Lower leg skin (tissue), 4 donors: Measurements from ENCODE around the gene ADGRL3. TPM values are rescaled to one million over a fixed set of nuclear protein-coding genes. Genes with fewer than 3 reads are reported as not detected.
A peak's percentile ranks its signal among the peaks of the same experiment; 100 is the strongest.

Experiments used
- DNase-seq, 2 donors: peaks; one replicate each; pipeline ENCODE4 v3.0.0-alpha.2; 2019; ENCODE audit warnings: low spot score in 2 of 2
- H3K4me3 ChIP-seq: fragments of 200-600 bp; sonication (generic); 2 replicates; pipeline ENCODE4 v1.5.1; 2017; ENCODE audit warnings: mild to moderate bottlenecking, low read depth; ENCODE audit not compliant: poor library complexity, severe bottlenecking
- POLR2A ChIP-seq, 2 donors: fragments of 450-650 bp; IDR thresholded peaks; one replicate each; pipeline ENCODE4 v1.6.1; 2016 to 2017; ENCODE audit warnings: antibody characterized with exemption in 2 of 2, mild to moderate bottlenecking in 1 of 2, moderate library complexity in 1 of 2
- WGBS, 2 donors: methylation state at CpG; one replicate each; pipeline ENCODE4 v1.1.5; 2018; 5-methylcytosine and 5-hydroxymethylcytosine counted together
- intact Hi-C: fragments of 100-400 bp; cut with DNase I; formaldehyde crosslinking; loops from one replicate; pipeline ENCODE4 v1.15.0; 2023; ENCODE audit warnings: low total_unique reads
- total RNA-seq, 4 donors: library from RNA; depleted of rRNA; stranded (reverse); fragments of >200 nt; gene quantifications; one replicate each; pipeline ENCODE4 v1.1.0, GENCODE V29; 2016
- TF ChIP-seq, protein P1 (sequence below), 3 donors: fragments of 450-650 bp; IDR thresholded peaks; one replicate each; pipeline ENCODE4 v1.5.1; 2016; ENCODE audit warnings: antibody characterized with exemption in 3 of 3, mild to moderate bottlenecking in 3 of 3, moderate library complexity in 2 of 3

The ADGRL3 gene
- 10 to 100 TPM in 2 of 4 donors, 1 to 10 TPM in 2; 1.8 to 21.2 (median 8.2) TPM for total RNA-seq

DNA sequence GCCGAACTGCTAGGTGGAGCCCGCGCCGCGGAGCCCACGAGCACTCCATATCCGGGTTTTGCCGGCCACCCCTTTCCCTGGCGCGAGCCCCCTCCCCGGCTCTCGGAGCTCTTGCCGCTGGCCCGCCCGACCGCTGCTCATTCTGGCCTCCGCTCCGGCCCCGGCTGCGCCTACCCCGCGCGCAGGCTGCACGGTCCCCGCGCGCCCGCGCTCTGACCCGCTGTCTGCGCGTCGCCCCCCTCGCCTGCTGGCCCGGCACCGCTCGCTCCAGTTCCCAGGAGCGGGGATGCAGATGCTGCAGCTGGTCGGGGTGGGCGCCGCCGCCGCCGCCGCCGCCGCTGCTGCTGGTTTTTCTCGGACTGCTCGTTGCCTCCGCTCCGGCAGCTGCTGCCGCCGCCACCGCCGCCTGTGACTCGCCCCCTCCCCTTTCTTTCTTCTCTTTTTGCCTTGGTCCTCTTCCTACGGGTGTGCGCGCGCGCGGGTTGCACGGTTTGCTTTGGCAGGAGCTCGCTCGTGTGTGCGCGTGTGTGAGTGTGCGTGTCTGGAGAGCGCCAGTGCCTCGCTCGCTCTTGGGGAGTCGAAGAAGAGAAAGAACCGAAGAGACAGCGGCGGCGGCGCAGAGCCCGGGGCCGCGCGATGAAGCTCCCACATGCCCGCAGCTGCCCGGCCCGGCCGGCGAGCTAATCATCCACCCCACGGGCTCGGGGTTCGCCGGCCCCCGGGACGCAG, at the start of gene ADGRL3:
TSS of gene ADGRL3 (plus strand) at position 140 of the 729 bp plus-strand sequence.
- intact Hi-C loops: no loop called here
- H3K4me3 ChIP-seq: peak within 1 kb of the TSS; percentile 39
- TF ChIP-seq, protein P1, sequence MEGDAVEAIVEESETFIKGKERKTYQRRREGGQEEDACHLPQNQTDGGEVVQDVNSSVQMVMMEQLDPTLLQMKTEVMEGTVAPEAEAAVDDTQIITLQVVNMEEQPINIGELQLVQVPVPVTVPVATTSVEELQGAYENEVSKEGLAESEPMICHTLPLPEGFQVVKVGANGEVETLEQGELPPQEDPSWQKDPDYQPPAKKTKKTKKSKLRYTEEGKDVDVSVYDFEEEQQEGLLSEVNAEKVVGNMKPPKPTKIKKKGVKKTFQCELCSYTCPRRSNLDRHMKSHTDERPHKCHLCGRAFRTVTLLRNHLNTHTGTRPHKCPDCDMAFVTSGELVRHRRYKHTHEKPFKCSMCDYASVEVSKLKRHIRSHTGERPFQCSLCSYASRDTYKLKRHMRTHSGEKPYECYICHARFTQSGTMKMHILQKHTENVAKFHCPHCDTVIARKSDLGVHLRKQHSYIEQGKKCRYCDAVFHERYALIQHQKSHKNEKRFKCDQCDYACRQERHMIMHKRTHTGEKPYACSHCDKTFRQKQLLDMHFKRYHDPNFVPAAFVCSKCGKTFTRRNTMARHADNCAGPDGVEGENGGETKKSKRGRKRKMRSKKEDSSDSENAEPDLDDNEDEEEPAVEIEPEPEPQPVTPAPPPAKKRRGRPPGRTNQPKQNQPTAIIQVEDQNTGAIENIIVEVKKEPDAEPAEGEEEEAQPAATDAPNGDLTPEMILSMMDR (IDR thresholded peaks at IDR 0.05): no peak
- no peak for TF ChIP-seq POLR2A (IDR thresholded peaks at IDR 0.05)
- 0 to 1% methylated on average over 58 to 65 of the region's 92 CpGs for WGBS, 2 donors
- DNase-seq: peak in 1 of 2 donors; percentile 80

DNA sequence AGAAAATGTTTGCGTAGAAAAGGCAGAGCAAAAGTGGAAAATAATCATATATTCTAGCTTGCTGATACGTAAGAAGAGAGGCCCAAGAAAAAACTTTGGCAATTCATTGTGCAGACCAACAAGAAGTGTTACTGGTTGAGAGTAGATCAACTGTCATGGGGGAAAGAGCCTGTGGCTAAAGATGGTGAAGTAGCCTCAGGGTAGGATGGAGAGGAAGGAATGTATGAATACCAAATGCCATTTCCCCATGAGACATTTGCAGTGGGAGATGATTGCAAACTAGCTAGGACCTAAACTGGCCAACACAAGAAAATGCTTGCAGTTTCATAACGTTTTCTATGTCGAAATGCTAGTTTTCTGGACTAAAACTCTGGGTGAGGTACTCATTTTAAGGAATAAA, 47.7 kb upstream of the ADGRL3 start:
- intact Hi-C loops: no loop called here
- TF ChIP-seq POLR2A (IDR thresholded peaks at IDR 0.05): no peak
- TF ChIP-seq, protein P1 (IDR thresholded peaks at IDR 0.05): no peak
- WGBS, 2 donors: 88 to 90% methylated on average over 4 of the region's 4 CpGs
- no peak for DNase-seq
- no peak overlapping the region for H3K4me3 ChIP-seq

DNA sequence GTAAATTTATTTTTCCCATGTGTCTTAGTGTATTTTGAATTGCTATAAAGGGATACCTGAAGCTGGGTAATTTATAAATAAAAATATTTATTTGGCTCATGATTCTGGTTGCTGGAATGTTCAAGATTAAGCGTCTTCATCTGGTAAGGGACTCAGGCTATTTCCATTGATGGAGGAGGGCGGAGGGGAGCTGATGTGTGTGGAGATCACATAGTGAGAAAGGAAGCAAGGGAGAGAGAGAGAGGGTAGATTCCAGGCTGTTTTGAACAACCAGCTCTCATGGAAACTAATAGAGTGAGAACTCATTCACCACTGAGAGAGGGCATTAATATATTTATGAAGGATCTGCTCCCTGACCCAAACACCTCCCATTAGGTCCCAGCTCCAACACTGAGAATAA, 39.6 kb upstream of the ADGRL3 start:
- 90 to 92% methylated on average over 2 of the region's 2 CpGs for WGBS, 2 donors
- TF ChIP-seq, protein P1 (IDR thresholded peaks at IDR 0.05): no peak
- no peak for TF ChIP-seq POLR2A (IDR thresholded peaks at IDR 0.05)
- intact Hi-C loops: no loop called here
- DNase-seq: no peak
- H3K4me3 ChIP-seq: no peak overlapping the region

DNA sequence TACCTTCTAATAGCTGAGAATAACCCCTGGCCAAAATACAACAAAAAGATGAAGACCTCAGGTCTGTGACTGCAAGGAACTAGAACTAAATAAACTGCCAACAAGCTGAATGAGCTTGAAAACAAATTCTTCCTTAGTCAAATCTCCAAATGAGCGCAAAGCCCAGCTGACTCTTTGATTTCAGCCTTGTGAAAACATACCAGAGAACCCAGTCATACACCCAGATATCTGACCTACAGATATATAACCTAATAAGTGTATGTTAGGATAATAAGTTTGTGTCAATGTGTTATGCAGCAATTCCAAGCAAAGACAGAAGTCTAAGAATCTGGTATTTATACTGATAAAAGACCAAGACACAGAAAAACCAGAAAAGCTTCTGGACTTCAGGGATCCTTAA, 38.0 kb upstream of the ADGRL3 start:
- DNase-seq: no peak
- no peak for TF ChIP-seq POLR2A (IDR thresholded peaks at IDR 0.05)
- TF ChIP-seq, protein P1 (IDR thresholded peaks at IDR 0.05): no peak
- H3K4me3 ChIP-seq: no peak overlapping the region
- intact Hi-C loops: no loop called here
- 95 to 97% methylated on average over 1 of the region's 1 CpG for WGBS, 2 donors

DNA sequence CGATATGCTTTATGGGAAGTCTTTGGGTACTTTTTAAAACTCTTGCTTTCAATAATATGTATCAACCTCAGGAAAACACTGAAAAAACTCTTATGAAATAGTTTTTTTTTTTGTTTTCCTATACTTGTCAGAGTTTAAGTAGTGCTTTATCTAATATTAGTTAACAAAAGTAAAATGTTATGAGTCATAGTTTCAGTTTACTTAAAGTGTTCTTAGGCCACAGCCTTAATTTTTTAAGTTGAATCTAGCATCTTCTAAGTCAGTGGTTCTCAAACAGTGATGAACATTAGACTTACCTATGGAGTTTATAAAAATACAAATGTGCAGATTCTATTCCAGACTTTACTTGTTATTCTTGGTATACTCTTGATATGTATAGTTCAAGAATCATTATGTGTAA, 26.3 kb upstream of the ADGRL3 start:
- no peak for DNase-seq
- WGBS, 2 donors: 66 to 76% methylated on average over 1 of the region's 1 CpG
- TF ChIP-seq, protein P1 (IDR thresholded peaks at IDR 0.05): no peak
- TF ChIP-seq POLR2A (IDR thresholded peaks at IDR 0.05): no peak
- intact Hi-C loops: no loop called here
- H3K4me3 ChIP-seq: no peak overlapping the region

DNA sequence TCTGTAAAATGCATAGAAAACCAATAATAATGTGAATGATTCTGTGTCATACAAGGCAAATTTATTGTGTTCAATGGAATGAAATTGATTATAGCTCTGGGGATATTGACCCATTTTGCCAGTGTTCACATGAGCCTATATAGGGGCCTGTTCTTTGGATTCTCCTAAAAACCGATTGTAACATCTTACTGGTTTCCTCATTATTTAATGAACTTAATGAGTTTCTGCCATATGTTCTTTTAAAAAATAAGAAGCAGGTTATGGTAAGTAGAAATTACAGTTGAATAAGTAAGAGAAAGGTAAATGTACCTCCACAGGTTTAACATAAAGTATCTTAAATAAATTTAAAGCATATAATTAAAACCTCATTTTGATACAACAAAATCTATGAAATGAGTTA, 24.6 kb upstream of the ADGRL3 start:
- intact Hi-C loops: no loop called here
- no peak overlapping the region for H3K4me3 ChIP-seq
- 82 to 88% methylated on average over 1 of the region's 1 CpG for WGBS, 2 donors
- TF ChIP-seq, protein P1 (IDR thresholded peaks at IDR 0.05): no peak
- no peak for TF ChIP-seq POLR2A (IDR thresholded peaks at IDR 0.05)
- DNase-seq: no peak
